RCC 7860 (cell line): ENCODE results near the gene ST8SIA3.

ENCODE experiments used
- DNase-seq: peaks from one replicate; pipeline ENCODE4 v3.0.0-alpha.2; 2015; ENCODE audit warnings: low spot score
- FAIRE-seq: peaks from 2 replicates; lab custom pipeline; 2012; peaks lifted over from hg19 to GRCh38; lab: Jason Lieb, UNC

The ST8SIA3 gene

GRCh38 chr18:57352271-57352701, at the start of gene ST8SIA3:
Gene ST8SIA3, plus strand, starts transcription at chr18:57352557. Its CDS starts 290 bp downstream, at chr18:57352847.
- no peak for DNase-seq
- FAIRE-seq: no peak

GRCh38 chr18:57311472-57311871, 40.9 kb upstream of the ST8SIA3 start:
- FAIRE-seq (no peak), DNase-seq (no peak)

- no peak for DNase-seq
- FAIRE-seq: no peak
Measured at GRCh38 chr18:57312346-57313144, 39.8 kb upstream of the ST8SIA3 start.

- DNase-seq: no peak
- no peak for FAIRE-seq
Measured at GRCh38 chr18:57320603-57321002, 31.8 kb upstream of the ST8SIA3 start.

GRCh38 chr18:57325491-57326166, 26.7 kb upstream of the ST8SIA3 start:
- DNase-seq: no peak
- FAIRE-seq: no peak

GRCh38 chr18:57326718-57327323, 25.5 kb upstream of the ST8SIA3 start:
- FAIRE-seq: no peak
- no peak for DNase-seq

- no peak for DNase-seq
- no peak for FAIRE-seq
Measured at GRCh38 chr18:57328665-57329064, 23.7 kb upstream of the ST8SIA3 start.

- FAIRE-seq (no peak), DNase-seq (no peak)
Measured at GRCh38 chr18:57329856-57330255, 22.5 kb upstream of the ST8SIA3 start.

- FAIRE-seq: no peak
- DNase-seq: no peak
Measured at GRCh38 chr18:57331718-57332117, 20.6 kb upstream of the ST8SIA3 start.

GRCh38 chr18:57333940-57334339, 18.4 kb upstream of the ST8SIA3 start:
- no peak for FAIRE-seq
- DNase-seq: no peak

- FAIRE-seq (no peak), DNase-seq (no peak)
Measured at GRCh38 chr18:57334383-57334782, 18.0 kb upstream of the ST8SIA3 start.

- DNase-seq (no peak), FAIRE-seq (no peak)
Measured at GRCh38 chr18:57336343-57336742, 16.0 kb upstream of the ST8SIA3 start.

GRCh38 chr18:57337890-57338289, 14.5 kb upstream of the ST8SIA3 start:
- FAIRE-seq (no peak), DNase-seq (no peak)

GRCh38 chr18:57343833-57344232, 8.5 kb upstream of the ST8SIA3 start:
- DNase-seq: no peak
- no peak for FAIRE-seq

GRCh38 chr18:57346876-57347275, 5.5 kb upstream of the ST8SIA3 start:
- DNase-seq (no peak), FAIRE-seq (no peak)

- FAIRE-seq: no peak
- no peak for DNase-seq
Measured at GRCh38 chr18:57347784-57348183, 4.6 kb upstream of the ST8SIA3 start.

- FAIRE-seq: no peak
- no peak for DNase-seq
Measured at GRCh38 chr18:57352761-57353136, 392 bp downstream of the ST8SIA3 start.

- FAIRE-seq (no peak), DNase-seq (no peak)
Measured at GRCh38 chr18:57353137-57353939, 981 bp downstream of the ST8SIA3 start.

GRCh38 chr18:57353940-57354461, 1.6 kb downstream of the ST8SIA3 start:
- DNase-seq (no peak), FAIRE-seq (no peak)

GRCh38 chr18:57359433-57359832, 7.1 kb downstream of the ST8SIA3 start:
- DNase-seq (no peak), FAIRE-seq (no peak)

GRCh38 chr18:57362714-57363113, 10.4 kb downstream of the ST8SIA3 start:
- FAIRE-seq (no peak), DNase-seq (no peak)
